DOHH2 (cell line): ENCODE measurements around the gene IFNL2.

ENCODE experiments used
- EZH2phosphoT487 ChIP-seq: fragments of 200-600 bp; sonication (generic); IDR thresholded peaks from 2 replicates; pipeline ENCODE4 v1.6.1; 2017; ENCODE audit warnings: borderline replicate concordance, mild to moderate bottlenecking, antibody characterized with exemption, low read length, moderate library complexity, mixed read lengths
- TF ChIP-seq, protein P1 (sequence below): fragments of 200-600 bp; sonication (generic); IDR thresholded peaks from one replicate; pipeline ENCODE4 v1.5.1; 2014; ENCODE audit warnings: antibody characterized with exemption, mild to moderate bottlenecking, low read depth, low read length; ENCODE audit not compliant: poor library complexity, severe bottlenecking

DNA sequence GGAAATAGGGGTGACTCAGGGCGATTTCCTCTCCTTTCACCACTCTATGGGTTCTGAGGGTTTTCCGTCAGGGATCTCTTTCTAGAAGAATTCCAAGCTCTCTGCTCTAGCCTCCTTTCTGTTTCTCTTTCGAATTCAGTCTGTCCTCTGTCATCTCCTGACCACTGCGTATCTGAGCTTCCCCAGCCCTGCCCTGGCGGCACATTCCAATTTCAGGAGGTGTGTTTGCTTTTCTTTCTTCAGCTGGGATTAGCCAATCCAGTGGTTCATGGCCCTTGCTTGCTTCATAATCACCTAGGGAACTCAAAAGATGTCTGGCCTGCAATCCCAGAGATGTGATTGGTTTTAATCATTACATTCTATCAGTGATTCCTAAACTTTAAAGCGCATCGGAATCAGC, 9.4 kb downstream of the IFNL2 start:
- TF ChIP-seq, protein P1, sequence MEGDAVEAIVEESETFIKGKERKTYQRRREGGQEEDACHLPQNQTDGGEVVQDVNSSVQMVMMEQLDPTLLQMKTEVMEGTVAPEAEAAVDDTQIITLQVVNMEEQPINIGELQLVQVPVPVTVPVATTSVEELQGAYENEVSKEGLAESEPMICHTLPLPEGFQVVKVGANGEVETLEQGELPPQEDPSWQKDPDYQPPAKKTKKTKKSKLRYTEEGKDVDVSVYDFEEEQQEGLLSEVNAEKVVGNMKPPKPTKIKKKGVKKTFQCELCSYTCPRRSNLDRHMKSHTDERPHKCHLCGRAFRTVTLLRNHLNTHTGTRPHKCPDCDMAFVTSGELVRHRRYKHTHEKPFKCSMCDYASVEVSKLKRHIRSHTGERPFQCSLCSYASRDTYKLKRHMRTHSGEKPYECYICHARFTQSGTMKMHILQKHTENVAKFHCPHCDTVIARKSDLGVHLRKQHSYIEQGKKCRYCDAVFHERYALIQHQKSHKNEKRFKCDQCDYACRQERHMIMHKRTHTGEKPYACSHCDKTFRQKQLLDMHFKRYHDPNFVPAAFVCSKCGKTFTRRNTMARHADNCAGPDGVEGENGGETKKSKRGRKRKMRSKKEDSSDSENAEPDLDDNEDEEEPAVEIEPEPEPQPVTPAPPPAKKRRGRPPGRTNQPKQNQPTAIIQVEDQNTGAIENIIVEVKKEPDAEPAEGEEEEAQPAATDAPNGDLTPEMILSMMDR = no peak
- TF ChIP-seq EZH2phosphoT487 = no peak
